Karpas-422 (cell line): ENCODE data around the gene S100A11. TPM values are rescaled to one million over a fixed set of nuclear protein-coding genes. Genes with fewer than 3 reads are reported as not detected.

ENCODE experiments used
- DNase-seq: peaks from one replicate; pipeline ENCODE4 v3.0.0-alpha.2; 2015
- H2AFZ ChIP-seq: fragments of 200-600 bp; sonication (generic); 2 replicates; pipeline ENCODE4 v1.6.1; 2014; ENCODE audit warnings: antibody characterized with exemption, low read length, mixed read lengths
- H3K27ac ChIP-seq: fragments of 200-600 bp; sonication (generic); 2 replicates; pipeline ENCODE4 v1.5.1; 2014; ENCODE audit warnings: mild to moderate bottlenecking, low read length, moderate library complexity
- H3K27me3 ChIP-seq: fragments of 200-600 bp; sonication (generic); 2 replicates; pipeline ENCODE4 v1.6.1; 2014; ENCODE audit warnings: low read length, mixed read lengths
- H3K36me3 ChIP-seq: fragments of 200-600 bp; sonication (generic); 2 replicates; pipeline ENCODE4 v1.6.1; 2014; ENCODE audit warnings: low read length, mixed read lengths; ENCODE audit not compliant: insufficient read depth
- H3K4me1 ChIP-seq: fragments of 200-600 bp; sonication (generic); 2 replicates; pipeline ENCODE4 v1.6.1; 2014; ENCODE audit warnings: mild to moderate bottlenecking, low read length, mixed read lengths
- H3K4me2 ChIP-seq: fragments of 200-600 bp; sonication (generic); 2 replicates; pipeline ENCODE4 v1.6.1; 2014; ENCODE audit warnings: low read length, low read depth, mild to moderate bottlenecking; ENCODE audit not compliant: poor library complexity, severe bottlenecking
- H3K4me3 ChIP-seq: fragments of 200-600 bp; sonication (generic); 2 replicates; pipeline ENCODE4 v1.5.1; 2014; ENCODE audit warnings: mild to moderate bottlenecking, antibody characterized with exemption, low read length, mixed read lengths
- H3K79me2 ChIP-seq: fragments of 200-600 bp; sonication (generic); 2 replicates; pipeline ENCODE4 v1.6.1; 2014; ENCODE audit warnings: mild to moderate bottlenecking, low read length, mixed read lengths
- H3K9ac ChIP-seq: fragments of 200-600 bp; sonication (generic); 2 replicates; pipeline ENCODE4 v1.6.0; 2014; ENCODE audit warnings: low read length
- H3K9me2 ChIP-seq: fragments of 200-600 bp; sonication (generic), shearing (Covaris generic); replicated peaks from 2 replicates; pipeline ENCODE4 v1.6.0; 2014; ENCODE audit warnings: mild to moderate bottlenecking, low read length, moderate library complexity; ENCODE audit not compliant: insufficient read depth
- H3K9me3 ChIP-seq: fragments of 300-700, 200-600 bp; sonication (generic); 2 replicates; pipeline ENCODE4 v1.6.1; 2014; ENCODE audit warnings: low read length, mixed read lengths
- H4K20me1 ChIP-seq: fragments of 200-600 bp; sonication (generic); 2 replicates; pipeline ENCODE4 v1.6.1; 2014; ENCODE audit warnings: mild to moderate bottlenecking, antibody characterized with exemption, low read length, low read depth; ENCODE audit not compliant: insufficient read depth
- total RNA-seq: library from RNA; depleted of rRNA; stranded (reverse); fragments of >200 nt; shearing (Covaris generic); gene quantifications from 2 replicates; pipeline ENCODE4 v1.2.3, GENCODE V29; 2014; ENCODE audit warnings: low replicate concordance

Gene S100A11
- total RNA-seq, 1 experiment from 2014 or later: 155 TPM

DNA sequence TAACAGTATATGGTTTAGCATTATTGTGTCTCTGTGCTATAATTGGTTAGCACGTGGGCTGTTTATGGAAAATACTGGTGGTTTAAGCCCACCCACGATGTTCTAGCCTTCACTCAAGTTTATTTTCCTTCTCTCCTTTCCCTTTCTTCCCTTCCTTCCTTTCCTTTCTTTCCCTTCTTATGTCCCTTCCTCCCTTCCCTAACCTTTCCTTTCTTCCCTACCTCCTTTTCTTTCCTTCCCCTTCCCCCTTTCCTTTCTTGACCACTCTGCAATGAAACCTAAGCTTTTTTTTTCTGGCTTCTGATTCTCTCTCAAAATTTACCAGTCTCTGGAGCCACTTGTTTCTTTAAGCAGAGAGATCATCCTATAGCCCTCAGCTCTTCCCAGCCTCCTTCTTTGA lies 29.8 kb downstream of the S100A11 start:
- Histone ChIP-seq H3K9ac (no peak overlapping the region), H3K4me1 (no peaks in the 10 kb centered on the region), H4K20me1 (no peaks in the 10 kb centered on the region), H2AFZ (no peak overlapping the region), H3K27ac (no peak overlapping the region), H3K4me2 (no peak overlapping the region), H3K9me3 (no peaks in the 10 kb centered on the region), H3K79me2 (no peaks in the 10 kb centered on the region), H3K4me3 (no peak overlapping the region), H3K27me3 (no peaks in the 10 kb centered on the region), H3K9me2 (no peaks in the 10 kb centered on the region), H3K36me3 (no peaks in the 10 kb centered on the region)
- DNase-seq: no peak

DNA sequence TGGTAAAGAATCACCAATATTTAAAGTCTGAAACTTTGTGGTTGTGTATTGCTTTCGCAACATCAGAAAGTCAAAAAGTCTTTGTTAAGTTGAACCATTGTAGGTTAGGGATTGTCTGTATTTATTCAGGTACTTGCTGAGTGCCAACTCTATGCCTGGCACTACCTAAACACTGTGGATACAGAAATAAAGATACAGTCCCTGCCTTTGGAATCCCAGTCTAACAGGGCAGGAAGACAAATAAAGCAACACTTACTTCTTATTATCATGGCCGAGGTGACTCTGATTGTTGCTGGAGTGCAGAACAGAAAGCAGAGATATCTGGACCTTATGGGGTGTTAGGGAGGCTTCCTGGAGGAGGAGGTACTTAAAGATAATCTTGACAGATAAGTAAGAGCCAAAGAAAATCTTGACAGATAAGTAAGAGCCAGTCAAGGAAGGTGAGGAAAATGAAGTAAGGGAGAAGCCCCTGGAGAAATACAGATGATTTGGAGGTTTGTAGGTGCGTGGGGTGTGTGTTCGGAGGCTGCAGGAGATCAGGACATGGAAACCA lies 31.4 kb downstream of the S100A11 start:
- Histone ChIP-seq H3K9ac (no peak overlapping the region), H2AFZ (no peak overlapping the region), H3K4me3 (no peak overlapping the region), H3K27ac (no peak overlapping the region), H3K79me2 (no peaks in the 10 kb centered on the region), H3K9me3 (no peaks in the 10 kb centered on the region), H3K36me3 (no peaks in the 10 kb centered on the region), H3K4me1 (no peaks in the 10 kb centered on the region), H3K4me2 (no peak overlapping the region), H3K27me3 (no peaks in the 10 kb centered on the region), H4K20me1 (no peaks in the 10 kb centered on the region), H3K9me2 (no peaks in the 10 kb centered on the region)
- DNase-seq: no peak

- Histone ChIP-seq H3K4me2 (no peak overlapping the region), H3K27me3 (no peaks in the 10 kb centered on the region), H2AFZ (no peak overlapping the region), H3K79me2 (no peaks in the 10 kb centered on the region), H3K4me1 (no peaks in the 10 kb centered on the region), H4K20me1 (no peaks in the 10 kb centered on the region), H3K4me3 (no peak overlapping the region), H3K36me3 (no peaks in the 10 kb centered on the region), H3K9ac (no peak overlapping the region), H3K9me3 (no peaks in the 10 kb centered on the region), H3K27ac (no peak overlapping the region), H3K9me2 (no peaks in the 10 kb centered on the region)
- DNase-seq: no peak
These were observed 32.9 kb downstream of the S100A11 start for GRCh38 chr1:152003846-152004442.

DNA sequence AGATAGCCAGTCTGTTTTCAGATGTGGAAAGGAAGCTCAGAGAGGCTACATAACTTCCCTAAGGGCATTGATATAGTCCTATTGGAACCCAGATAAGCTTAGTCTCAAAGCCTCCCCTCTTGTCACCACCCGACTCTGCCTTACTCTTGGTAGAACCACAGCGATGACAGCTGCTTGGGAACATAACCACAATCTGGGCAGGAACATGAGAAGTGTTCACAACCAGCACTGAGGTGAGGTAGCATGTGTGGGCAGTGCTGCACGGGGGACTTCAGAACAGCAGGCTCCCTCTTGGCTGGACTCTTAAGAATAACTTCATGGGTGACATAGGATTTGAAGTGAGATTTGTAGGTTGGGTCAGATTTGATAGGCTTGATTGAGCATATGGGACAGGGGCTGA lies 33.8 kb downstream of the S100A11 start:
- H4K20me1 ChIP-seq: no peaks in the 10 kb centered on the region
- no peak overlapping the region for H3K9ac ChIP-seq
- H3K27me3 ChIP-seq: no peaks in the 10 kb centered on the region
- no peaks in the 10 kb centered on the region for H3K4me1 ChIP-seq
- H3K4me3 ChIP-seq: no peak overlapping the region
- no peak overlapping the region for H3K4me2 ChIP-seq
- H3K36me3 ChIP-seq: no peaks in the 10 kb centered on the region
- DNase-seq: no peak
- no peaks in the 10 kb centered on the region for H3K9me2 ChIP-seq
- H3K79me2 ChIP-seq: no peaks in the 10 kb centered on the region
- no peaks in the 10 kb centered on the region for H3K9me3 ChIP-seq
- no peak overlapping the region for H2AFZ ChIP-seq
- H3K27ac ChIP-seq: no peak overlapping the region

GRCh38 chr1:152001631-152002584 lies 34.9 kb downstream of the S100A11 start:
- H3K9ac ChIP-seq: no peak overlapping the region
- H3K27me3 ChIP-seq: no peaks in the 10 kb centered on the region
- H3K4me3 ChIP-seq: no peak overlapping the region
- H3K79me2 ChIP-seq: no peaks in the 10 kb centered on the region
- no peaks in the 10 kb centered on the region for H3K36me3 ChIP-seq
- no peak overlapping the region for H3K27ac ChIP-seq
- no peaks in the 10 kb centered on the region for H3K4me1 ChIP-seq
- H4K20me1 ChIP-seq: no peaks in the 10 kb centered on the region
- no peaks in the 10 kb centered on the region for H3K9me2 ChIP-seq
- peak; percentile 87 for DNase-seq
- H3K9me3 ChIP-seq: no peaks in the 10 kb centered on the region
- no peak overlapping the region for H2AFZ ChIP-seq
- H3K4me2 ChIP-seq: no peak overlapping the region

GRCh38 chr1:152000964-152001630 lies 35.7 kb downstream of the S100A11 start:
- no peak overlapping the region for H3K4me3 ChIP-seq
- no peaks in the 10 kb centered on the region for H3K4me1 ChIP-seq
- H3K9ac ChIP-seq: no peak overlapping the region
- H3K36me3 ChIP-seq: no peaks in the 10 kb centered on the region
- H2AFZ ChIP-seq: no peak overlapping the region
- no peak for DNase-seq
- no peaks in the 10 kb centered on the region for H3K27me3 ChIP-seq
- H3K4me2 ChIP-seq: no peak overlapping the region
- no peaks in the 10 kb centered on the region for H3K9me3 ChIP-seq
- no peaks in the 10 kb centered on the region for H3K79me2 ChIP-seq
- H4K20me1 ChIP-seq: no peaks in the 10 kb centered on the region
- H3K27ac ChIP-seq: no peak overlapping the region
- H3K9me2 ChIP-seq: no peaks in the 10 kb centered on the region

GRCh38 chr1:151998611-151999362 lies 38.0 kb downstream of the S100A11 start:
- no peak overlapping the region for H2AFZ ChIP-seq
- no peak for DNase-seq
- no peaks in the 10 kb centered on the region for H3K36me3 ChIP-seq
- H3K79me2 ChIP-seq: no peaks in the 10 kb centered on the region
- H3K27ac ChIP-seq: no peak overlapping the region
- no peaks in the 10 kb centered on the region for H3K27me3 ChIP-seq
- no peaks in the 10 kb centered on the region for H3K9me3 ChIP-seq
- no peaks in the 10 kb centered on the region for H4K20me1 ChIP-seq
- no peaks in the 10 kb centered on the region for H3K9me2 ChIP-seq
- peaks cover 7% of the 10 kb centered on the region for H3K4me1 ChIP-seq
- no peak overlapping the region for H3K4me2 ChIP-seq
- H3K4me3 ChIP-seq: no peak overlapping the region
- H3K9ac ChIP-seq: no peak overlapping the region
